Activated CD8-positive, alpha-beta memory T cell treated with anti-CD3 and anti-CD28 coated beads for 24 hours (primary cell): Measurements from ENCODE around the gene TBC1D20.
"Not testable (repeated sequence)": the region's sequence is repeated elsewhere in the genome, so short reads cannot be mapped to it uniquely, and the experiment has no call there.

Experiments
- DNase-seq: peaks from one replicate; pipeline ENCODE4 v3.0.0-alpha.2; 2020

TBC1D20 gene, protein sequence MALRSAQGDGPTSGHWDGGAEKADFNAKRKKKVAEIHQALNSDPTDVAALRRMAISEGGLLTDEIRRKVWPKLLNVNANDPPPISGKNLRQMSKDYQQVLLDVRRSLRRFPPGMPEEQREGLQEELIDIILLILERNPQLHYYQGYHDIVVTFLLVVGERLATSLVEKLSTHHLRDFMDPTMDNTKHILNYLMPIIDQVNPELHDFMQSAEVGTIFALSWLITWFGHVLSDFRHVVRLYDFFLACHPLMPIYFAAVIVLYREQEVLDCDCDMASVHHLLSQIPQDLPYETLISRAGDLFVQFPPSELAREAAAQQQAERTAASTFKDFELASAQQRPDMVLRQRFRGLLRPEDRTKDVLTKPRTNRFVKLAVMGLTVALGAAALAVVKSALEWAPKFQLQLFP

DNA sequence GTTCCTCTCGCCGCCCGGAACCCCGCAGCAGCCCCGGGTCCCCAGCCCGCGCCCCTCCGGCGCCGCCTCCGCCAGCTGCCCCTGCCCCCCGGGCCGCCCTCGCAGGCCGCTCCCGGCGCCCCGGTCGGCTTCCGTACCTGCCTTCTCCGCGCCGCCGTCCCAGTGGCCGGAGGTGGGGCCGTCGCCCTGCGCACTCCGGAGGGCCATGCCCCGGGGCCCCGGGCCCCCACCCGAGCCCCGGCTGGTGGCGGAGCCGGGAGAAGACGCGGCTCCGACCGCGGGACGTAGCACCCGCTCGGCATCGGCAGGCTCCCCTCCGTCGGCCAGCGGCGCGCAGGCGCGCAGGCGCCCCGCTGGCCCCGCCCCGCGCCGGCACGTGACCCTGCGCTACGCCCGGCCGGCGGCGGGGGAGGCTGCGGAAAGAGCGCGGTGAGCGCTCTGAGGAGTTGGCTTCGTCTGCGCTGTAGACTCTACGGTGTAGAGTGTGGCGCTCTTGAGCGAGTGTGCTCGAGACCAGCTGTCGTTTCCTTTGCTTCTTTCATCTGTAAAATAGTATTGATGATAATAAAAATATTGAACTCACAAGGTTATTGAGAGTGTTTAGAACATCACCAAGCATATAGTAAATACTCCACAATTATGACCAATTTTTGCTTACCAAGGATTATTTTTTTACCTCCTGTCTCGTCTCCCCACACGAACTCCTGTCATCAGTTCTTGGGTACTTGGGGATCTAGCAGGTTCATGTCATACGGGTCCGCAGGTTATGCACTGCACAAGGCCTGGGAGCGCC, at the start of gene TBC1D20:
Gene TBC1D20 (minus strand): TSS at position 335 of the 793 bp plus-strand sequence. CDS start 128 bp downstream, at position 207.
- DNase-seq, result peak; percentile 91

DNA sequence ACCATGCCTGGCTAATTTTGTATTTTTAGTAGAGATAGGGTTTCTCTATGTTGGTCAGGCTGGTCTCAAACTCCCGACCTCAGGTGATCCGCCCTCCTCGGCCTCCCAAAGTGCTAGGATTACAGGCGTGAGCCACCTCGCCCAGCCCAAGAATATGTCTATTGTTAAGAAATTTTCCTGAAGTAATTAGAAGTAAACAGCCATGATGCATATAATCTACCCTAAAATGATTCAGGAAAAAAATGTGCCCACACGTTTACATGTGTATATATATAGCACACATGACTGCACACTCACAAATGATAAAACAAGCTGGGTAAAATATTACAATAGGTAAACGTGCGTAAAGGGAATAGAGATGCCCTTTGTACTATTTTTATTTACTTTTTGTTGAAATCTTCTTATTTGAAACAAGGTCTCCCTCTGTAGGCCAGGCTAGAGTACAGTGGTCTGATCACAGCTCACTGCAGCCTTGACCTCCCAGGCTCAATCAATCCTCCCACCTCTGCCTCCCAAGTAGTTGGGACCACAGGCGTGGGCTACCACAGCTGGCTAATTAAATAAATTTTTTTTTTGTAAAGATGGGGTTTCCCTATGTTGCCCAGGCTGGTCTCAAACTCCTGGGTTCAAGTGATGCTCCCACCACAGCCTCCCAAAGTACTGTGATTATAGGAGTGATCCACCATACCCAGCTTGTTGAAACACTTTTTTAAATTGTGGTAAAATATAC, 48.2 kb upstream of the TBC1D20 start:
- DNase-seq, result not testable (repeated sequence)

DNA sequence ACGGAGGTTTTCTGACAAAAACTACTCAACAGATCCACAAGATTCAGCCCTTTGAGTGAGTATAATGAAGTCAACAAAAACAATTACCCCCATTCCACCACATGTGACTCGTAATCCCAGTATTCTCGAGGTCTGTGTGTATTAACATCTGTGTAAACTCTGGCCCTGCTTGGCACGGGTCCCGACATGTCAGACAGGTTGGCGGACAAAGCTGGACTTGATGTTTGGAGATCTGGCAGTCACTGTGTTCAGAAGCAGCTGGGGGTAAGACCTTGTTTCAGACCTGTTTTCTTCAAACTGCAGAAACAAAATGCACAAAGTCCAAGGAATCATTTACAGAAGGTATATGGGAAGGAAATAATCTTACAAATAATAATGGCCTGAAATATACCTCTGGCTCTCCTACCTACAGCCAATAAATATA, 46.0 kb upstream of the TBC1D20 start:
- not testable (repeated sequence) for DNase-seq

DNA sequence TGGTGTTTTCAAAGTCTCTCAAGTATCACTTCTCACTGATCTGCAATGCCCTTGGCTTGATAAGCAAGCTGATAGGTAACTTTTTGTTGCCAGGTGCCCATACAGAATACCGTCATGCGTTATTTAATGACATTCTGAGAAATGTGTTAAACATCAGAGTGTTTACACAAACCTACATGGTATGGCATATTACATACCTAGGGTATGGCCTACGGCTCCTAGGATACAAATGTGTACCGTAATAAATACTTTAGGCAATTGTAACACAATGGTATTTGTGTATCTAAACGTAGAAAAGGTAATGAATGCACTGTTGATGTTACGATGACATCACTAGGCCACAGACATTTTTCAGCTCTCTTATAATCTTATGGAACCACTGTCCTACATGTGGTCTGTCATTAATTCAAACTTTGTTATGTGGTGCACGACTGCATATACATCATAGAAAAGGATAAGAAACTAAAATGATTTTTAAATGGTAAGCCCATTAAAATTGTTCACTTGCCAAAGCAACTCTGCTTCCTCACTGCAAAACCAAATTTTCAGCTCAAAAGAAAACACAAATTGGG, 45.5 kb upstream of the TBC1D20 start:
- no peak for DNase-seq

DNA sequence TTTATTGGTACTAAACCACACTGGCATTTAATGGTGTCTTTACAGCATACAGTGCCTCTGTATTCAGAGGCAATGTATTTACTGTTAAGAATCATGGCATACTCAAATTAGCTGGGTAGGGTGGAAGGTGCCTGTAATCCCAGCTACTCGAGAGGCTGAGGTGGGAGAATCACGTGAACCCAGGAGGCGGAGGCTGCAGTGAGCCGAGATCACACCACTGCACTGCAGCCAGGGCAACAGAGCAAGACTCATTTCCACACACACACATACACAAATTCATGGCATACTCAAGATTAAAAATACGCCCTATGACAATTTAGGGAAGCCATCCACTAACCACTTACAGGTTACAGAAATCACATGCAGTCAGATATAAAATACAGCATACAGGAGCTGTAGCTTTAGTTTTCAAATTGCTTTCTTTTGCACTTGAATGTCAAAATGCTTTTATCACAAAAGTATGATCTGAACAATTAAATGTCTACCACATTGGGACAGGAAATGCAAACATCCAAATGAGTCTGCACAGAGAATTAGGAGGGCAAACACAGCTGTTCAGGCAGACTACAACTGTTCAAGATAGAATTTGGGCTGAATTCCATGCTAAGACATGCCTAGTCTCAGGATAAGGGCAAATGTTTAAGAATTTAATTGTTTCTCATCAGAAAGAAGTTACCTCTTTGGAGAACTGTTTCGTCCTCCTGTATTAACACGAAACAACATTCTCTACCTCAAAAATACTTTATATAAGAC, 44.8 kb upstream of the TBC1D20 start:
- DNase-seq, result no peak

DNA sequence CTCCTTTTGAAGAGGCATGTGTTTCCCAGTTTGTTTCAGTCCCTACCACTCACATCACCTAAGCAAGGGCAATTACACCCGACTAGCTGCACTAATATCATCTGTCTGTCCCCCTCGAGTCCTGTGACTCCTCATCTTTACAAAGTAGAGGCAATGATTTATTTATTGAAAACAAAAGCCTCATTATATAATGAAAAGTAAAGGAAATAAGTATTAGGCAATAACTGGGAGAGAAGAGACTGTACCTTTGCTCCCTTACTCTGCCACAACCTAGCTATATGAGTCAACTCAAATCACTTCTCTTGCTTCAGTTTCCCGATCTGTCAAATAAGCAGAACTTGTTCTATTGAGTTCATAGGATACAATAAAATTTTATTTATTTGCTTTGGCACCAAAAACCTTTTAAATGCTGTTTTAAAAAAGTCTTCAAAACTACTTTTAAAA, 42.3 kb upstream of the TBC1D20 start:
- no peak for DNase-seq

DNA sequence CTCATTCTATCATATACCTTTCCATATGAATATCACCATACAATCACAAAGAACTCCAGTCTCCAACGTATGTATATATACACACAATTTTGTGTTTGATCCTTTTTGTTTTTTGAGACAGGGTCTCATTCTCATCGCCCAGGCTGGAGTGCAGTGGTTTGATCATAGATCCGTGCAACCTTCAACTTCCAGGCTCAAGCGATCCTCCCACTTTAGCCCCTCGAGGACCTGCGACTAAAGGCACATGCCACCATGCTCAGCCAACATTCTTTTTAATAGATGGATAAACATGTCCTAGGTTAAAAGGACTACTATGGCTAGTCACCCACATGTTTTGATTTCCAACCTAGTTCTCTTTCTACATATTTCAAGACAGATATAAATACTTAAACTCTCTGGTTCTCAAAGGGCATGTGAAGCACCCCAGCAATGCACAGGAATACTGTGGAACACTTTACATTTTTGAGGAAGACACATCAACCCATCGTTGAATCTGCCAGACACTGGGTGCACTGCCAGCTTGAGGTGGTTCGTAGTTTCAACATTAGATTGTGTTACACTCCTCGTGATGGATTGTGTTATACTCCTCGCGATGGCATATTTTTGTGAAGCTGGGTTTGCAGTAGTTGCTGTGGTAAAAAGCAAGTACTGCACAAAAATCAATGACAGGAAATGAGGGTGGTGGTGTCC, 40.9 kb upstream of the TBC1D20 start:
- DNase-seq, result no peak

DNA sequence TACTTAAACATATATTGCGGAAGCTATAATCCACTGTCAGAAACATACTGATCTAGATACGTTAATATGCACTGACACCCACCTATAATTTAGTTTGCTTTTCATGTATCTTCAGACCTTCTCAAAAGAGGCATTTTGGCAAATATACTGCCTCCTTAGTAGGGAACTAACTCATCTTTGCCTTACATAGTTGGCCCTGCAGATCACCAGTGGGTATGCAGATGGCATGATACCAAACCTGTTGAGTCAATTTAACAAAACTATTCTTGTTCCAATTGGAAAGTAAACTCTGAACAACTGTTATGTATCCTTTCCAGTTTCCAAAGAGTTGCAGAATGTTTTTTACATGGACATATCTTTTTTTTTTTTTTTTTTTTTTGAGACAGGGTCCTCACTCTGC, 35.6 kb upstream of the TBC1D20 start:
- DNase-seq, result no peak

DNA sequence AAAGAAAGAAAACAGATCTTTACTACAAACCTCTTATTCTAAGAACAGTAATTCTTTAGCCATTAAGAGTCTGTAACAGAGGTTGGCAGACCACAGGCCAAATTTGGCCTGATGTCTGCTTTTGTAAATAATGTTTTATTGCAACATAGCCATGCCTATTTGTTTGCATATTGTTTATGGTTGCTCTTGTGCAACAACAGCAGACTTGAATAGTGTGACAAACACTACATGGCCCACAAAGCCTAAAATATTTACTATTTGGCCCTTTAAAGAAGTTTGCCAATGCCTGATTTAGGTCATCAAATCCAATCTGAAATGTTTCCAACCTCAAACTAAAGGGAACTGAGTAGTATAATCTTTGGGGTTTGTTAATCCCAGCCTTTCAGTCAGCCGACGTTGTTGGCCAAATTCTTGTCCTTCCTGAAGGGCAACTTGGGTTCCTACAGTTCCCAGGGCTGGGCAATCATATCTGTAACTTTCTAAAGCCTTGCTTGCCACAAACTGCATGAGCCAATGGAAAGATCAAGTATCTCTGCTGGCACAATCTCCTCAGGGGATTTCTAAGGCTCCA, 33.9 kb upstream of the TBC1D20 start:
- DNase-seq, result no peak

DNA sequence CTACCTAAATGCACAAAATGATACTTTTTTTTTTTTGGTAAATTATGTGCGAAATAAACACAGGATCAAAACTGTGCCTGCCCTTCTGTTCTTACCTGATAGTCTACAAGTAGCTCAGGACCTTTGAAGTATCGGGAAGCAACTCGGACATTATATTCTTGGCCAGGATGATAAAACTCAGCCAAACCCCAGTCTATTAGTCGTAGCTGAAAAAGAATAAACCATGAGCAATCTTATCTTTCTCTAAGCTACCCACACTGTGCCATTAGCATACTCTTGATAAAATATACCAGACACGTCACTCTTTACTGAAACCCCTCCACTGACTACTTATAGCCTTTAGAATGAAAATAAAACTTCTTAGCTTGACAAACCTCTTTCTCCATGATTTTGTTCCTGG, 29.8 kb upstream of the TBC1D20 start:
- DNase-seq, result no peak

DNA sequence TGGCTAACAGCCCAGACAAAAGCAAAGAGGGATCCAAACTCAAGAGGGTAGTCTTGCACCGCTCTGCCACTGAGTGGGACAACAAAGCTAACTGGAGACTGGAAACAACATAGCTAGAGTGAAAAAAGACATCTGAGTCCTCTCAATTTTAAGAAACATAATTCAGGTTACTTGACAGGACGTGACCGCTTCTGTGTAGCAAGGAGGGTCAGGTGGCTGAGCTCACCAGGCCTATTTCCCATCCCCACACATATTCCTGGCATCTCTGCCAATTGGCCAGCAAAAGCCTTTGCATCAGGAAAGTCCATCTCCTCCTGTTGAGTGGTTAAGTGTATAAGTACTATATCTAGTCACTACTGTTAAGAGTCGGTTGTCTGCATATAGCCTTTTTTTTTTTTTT, 25.3 kb upstream of the TBC1D20 start:
- no peak for DNase-seq

DNA sequence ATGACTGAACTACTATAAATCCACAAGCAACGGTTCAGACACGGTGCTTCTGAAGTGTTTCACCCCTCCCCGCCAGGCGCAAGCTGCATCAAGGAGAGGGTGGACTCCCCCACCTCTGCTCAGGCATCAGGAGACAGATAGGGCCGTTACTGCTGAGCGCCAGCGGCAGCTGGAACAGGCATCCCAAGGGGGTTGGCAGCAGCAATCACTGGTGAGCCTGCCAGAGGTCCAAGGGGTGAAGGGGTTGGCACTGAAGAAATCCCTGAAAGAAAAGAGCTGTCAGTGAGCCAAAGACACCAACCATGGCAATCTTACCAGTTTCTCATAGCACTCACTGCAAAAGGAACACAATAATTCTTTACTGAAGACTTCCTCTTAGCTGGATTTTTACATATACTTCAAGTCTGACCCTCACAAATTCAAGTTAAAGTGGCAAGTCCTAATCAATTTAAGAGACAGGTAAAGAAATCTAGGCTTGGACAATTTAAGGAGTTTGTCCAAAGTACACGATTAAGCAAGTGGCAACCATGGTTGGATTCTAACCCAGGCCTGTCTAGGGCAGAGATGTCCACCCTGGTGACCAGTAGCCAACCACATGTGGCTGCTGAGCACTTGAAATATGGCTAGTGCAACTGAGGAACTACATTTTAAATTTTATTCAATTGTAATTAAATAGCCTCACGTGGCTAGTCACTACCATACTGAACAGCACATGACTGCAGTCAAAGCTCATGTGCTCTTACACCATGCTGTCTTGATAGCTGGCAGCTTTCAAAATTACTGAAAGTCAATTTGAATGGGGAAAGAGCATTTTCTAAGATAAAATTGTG, 21.7 kb upstream of the TBC1D20 start:
- no peak for DNase-seq

DNA sequence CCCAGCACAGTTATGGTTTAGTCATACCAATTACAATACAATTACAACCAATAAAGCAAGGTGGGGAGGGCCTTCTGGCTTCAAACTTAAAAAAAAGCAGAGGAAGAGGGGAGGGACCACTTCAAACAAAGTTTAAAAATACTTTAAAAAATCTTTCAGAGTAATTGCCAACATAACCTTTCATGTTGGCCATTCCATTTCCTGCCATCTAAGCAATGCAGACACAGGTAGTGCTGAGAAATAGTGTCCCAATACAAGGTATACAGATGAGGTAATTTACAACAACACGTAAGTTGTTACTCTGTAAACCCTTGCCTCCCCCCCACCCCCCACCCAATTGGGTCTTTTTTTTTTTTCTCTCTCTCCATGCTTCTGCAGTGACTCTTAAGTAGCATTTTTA, 18.8 kb upstream of the TBC1D20 start:
- DNase-seq, result no peak

DNA sequence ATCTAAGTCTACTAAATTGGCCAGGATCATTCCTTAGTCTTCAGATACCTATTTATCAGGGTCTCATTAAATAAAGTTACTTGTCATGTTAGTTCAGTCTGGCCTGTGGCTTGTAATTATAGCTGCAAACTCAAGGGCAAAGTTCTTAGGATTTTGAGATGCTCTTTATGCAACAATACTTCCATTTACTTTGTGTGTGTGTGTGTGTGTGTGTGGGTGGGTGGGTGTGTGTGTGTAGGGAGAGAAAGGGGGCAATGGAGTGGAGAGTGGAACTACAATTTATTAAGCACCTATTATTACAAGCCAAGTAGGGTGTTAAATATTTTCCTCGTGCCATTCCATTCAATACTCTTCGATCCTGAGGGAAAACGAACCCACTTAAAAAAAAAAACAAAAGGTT, 17.7 kb upstream of the TBC1D20 start:
- no peak for DNase-seq

DNA sequence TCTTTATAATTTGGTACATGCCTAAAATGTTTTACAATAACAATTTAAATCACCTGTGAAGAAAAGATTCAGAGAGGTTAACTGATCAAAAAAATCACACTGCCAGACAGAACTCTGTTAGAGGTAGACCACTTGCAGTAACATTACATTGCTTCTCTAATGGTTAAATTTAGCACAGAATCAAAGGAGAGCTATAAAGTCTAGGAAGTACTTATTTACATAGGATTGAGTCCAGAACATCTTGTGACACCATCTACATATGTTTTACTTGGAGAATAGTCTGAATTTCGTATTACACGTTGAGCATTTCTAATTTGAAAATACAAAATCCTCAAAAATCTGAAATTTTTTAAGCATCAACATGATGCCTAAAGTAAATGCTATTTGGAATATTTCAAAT, 17.2 kb upstream of the TBC1D20 start:
- no peak for DNase-seq

DNA sequence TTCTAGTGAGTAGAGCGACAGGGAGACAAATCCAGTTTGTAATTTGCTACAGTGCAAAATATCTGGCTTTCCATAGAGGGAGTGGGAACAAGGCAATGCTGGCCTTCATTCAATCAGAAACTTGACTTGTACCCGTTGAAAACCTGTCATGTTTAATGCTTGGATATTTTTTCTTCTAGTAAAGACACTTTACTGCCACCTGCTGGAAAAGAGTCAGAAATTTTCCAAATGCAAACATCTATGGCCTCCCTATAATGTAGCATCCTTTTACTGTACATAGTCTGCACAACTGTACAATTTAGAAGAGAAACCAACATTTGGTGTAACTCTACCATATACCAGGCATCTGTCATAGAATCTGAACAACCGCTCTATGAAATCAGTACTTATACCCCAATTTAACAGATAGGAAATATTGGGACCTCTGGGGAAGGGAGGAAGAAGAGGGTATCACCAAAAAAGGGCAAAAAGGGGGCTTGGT, 16.7 kb upstream of the TBC1D20 start:
- no peak for DNase-seq

DNA sequence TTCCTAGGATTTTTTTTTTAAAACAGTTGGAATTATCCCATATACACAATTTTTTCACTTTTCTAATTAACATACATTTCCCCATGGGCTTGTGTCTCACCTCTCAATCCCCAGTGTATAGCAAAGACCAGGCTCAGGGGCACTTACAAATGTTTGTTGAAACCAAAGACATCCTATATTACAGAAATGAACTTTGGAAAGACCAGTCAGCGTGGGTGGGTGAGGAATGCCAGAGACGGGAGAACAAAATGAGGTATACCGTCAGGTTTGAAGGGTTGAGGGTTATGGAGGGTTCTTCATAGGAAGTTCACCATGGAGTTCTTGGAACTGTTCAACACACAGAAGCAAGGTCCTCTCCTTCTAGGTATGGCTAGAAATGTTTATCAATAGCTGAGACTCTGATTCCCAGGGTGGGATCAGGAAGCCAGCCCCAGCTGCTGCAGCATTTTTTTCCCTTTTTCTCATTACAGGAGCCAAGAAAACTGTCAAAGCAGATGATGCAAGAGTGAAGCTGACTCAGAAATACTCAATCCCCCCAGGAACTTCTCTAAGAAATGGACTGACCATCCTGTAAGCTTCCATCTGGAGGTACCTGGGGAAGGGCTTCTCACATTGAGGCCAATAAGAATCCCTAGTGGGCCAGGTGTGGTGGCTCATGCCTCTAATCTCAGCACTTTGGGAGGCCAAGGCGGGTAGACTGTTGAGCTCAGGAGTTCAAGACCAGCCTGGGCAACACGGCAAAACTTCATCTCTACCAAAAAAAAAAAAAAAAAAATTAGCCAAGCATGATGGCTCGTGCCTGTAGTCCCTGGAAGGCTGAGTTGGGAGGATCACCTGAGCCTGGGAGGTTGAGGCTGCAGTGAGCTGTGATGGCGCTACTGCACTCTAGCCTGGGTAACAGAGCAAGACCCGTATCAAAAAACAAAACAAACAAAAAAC, 15.9 kb upstream of the TBC1D20 start:
- DNase-seq, result no peak

DNA sequence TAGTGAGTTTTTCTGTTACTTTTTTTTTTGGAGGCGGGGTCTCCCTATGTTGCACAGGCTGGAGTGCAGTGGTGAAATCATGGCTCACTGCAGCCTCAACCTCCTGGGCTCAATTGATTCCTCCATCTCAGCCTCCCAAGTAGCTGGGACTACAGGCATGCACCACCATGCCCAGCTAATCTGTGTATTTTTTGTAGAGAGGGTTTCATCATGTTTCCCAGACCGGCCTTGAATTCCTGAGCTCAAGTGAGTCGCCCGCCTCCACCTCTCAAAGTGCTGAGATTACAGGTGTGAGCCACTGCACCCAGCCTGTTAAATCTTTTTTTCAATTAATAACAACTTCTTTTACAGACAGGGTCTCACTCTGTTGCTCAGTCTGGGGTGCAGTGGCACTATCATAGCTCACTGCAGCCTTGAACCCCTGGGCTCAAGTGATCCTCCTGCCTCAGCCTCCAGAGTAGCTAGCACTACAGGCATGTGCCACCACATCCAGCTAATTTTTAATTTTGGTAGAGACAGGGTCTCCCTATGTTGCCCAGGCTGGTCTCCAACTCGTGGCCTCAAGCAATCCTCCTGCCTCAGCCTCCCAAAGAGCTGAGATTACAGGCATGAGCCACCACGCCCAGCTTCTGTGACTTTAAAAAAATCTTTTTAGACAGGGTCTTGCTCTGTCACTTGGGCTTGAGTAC, 14.4 kb upstream of the TBC1D20 start:
- not testable (repeated sequence) for DNase-seq
